WTC11 (cell line): ENCODE results near the gene RETN. TPM values are rescaled to one million over a fixed set of nuclear protein-coding genes. Genes with fewer than 3 reads are reported as not detected.

Experiments
- ATAC-seq: fragments of 200-7000 bp; cut with Tn5 transposase; 2 replicates; pipeline ENCODE4 v1.10.0; 2021; ENCODE audit warnings: mild to moderate bottlenecking, moderate library complexity
- CTCF ChIA-PET: fragments of 300-600 bp; sonication (Branson Sonifier 250); formaldehyde crosslinking; loops from one replicate; lab custom pipeline; 2021; ENCODE audit warnings: antibody characterized with exemption; lab: Charles Lee
- POLR2A ChIA-PET: fragments of 350-600 bp; sonication (Branson Sonifier 250); formaldehyde crosslinking; loops from one replicate; lab custom pipeline; 2021; ENCODE audit warnings: antibody characterized with exemption; lab: Charles Lee
- DNase-seq: peaks from one replicate; pipeline ENCODE4 v3.0.0; 2021; ENCODE audit warnings: low spot score
- H3K27ac Mint-ChIP-seq: 2 replicates; pipeline ENCODE4 v1.8.0; 2021; ENCODE audit warnings: mixed read lengths
- H3K27me3 Mint-ChIP-seq: 2 replicates; pipeline ENCODE4 v1.8.0; 2021; ENCODE audit warnings: low read depth, mild to moderate bottlenecking, moderate library complexity, mixed read lengths
- H3K36me3 Mint-ChIP-seq: 2 replicates; pipeline ENCODE4 v1.8.0; 2021; ENCODE audit warnings: mixed read lengths
- H3K4me1 Mint-ChIP-seq: 2 replicates; pipeline ENCODE4 v1.8.0; 2022; ENCODE audit warnings: mixed read lengths
- H3K4me3 Mint-ChIP-seq: 2 replicates; pipeline ENCODE4 v1.8.0; 2021; ENCODE audit warnings: mild to moderate bottlenecking, moderate library complexity, mixed read lengths
- H3K9me3 Mint-ChIP-seq: 2 replicates; pipeline ENCODE4 v1.8.0; 2021; ENCODE audit warnings: mixed read lengths
- IRF2 ChIP-seq: sonication (generic); formaldehyde crosslinking; IDR thresholded peaks from 2 replicates; pipeline ENCODE4 v1.8.0; 2022; ENCODE audit warnings: low read depth, missing genetic modification reagents, borderline replicate concordance
- OVOL2 ChIP-seq: fragments of 250-450 bp; sonication (Bioruptor Pico); IDR thresholded peaks from 2 replicates; pipeline ENCODE4 v1.9.0; 2021; ENCODE audit warnings: mild to moderate bottlenecking, borderline replicate concordance
- SP1 ChIP-seq: sonication (generic); formaldehyde crosslinking; conservative IDR thresholded peaks from 2 replicates; pipeline ENCODE4 v1.8.1; 2022; ENCODE audit warnings: missing genetic modification reagents
- ZBTB21 ChIP-seq: sonication (generic); formaldehyde crosslinking; IDR thresholded peaks from 2 replicates; pipeline ENCODE4 v1.8.1; 2023; ENCODE audit warnings: mild to moderate bottlenecking, missing genetic modification reagents, borderline replicate concordance
- ZNF138 ChIP-seq: sonication (generic); formaldehyde crosslinking; conservative IDR thresholded peaks from 2 replicates; pipeline ENCODE4 v1.8.1; 2022; ENCODE audit warnings: mild to moderate bottlenecking, moderate library complexity, missing genetic modification reagents
- ZNF416 ChIP-seq: fragments of 250-450 bp; sonication (Bioruptor Pico); IDR thresholded peaks from 2 replicates; pipeline ENCODE4 v1.9.0; 2021; ENCODE audit warnings: mild to moderate bottlenecking, inconsistent platforms
- ZNF423 ChIP-seq: fragments of 250-450 bp; sonication (Bioruptor Pico); IDR thresholded peaks from 2 replicates; pipeline ENCODE4 v2.1.2; 2022; ENCODE audit warnings: mild to moderate bottlenecking, moderate library complexity
- total RNA-seq: library from RNA; stranded (reverse); gene quantifications from 3 replicates; pipeline ENCODE4 v1.2.3, GENCODE V29; 2021
- TF ChIP-seq, protein P1 (sequence below): sonication (generic); formaldehyde crosslinking; IDR thresholded peaks from 2 replicates; pipeline ENCODE4 v1.8.0; 2023; ENCODE audit warnings: missing genetic modification reagents, mild to moderate bottlenecking, borderline replicate concordance
- TF ChIP-seq, protein P2 (sequence below): sonication (generic); formaldehyde crosslinking; IDR thresholded peaks from 2 replicates; pipeline ENCODE4 v1.8.0; 2023; ENCODE audit warnings: missing genetic modification reagents
- TF ChIP-seq, protein P3 (sequence below): sonication (generic); formaldehyde crosslinking; conservative IDR thresholded peaks from 2 replicates; pipeline ENCODE4 v1.8.1; 2022; ENCODE audit warnings: mild to moderate bottlenecking, missing genetic modification reagents
- TF ChIP-seq, protein P4 (sequence below): sonication (generic); formaldehyde crosslinking; IDR thresholded peaks from 2 replicates; pipeline ENCODE4 v1.8.1; 2023; ENCODE audit warnings: mild to moderate bottlenecking, missing genetic modification reagents, moderate library complexity
- TF ChIP-seq, protein P5 (sequence below): sonication (generic); formaldehyde crosslinking; IDR thresholded peaks from 2 replicates; pipeline ENCODE4 v1.8.1; 2023; ENCODE audit warnings: mild to moderate bottlenecking, missing genetic modification reagents

RETN gene
- total RNA-seq, 1 experiment from 2014 or later, result not detected

DNA sequence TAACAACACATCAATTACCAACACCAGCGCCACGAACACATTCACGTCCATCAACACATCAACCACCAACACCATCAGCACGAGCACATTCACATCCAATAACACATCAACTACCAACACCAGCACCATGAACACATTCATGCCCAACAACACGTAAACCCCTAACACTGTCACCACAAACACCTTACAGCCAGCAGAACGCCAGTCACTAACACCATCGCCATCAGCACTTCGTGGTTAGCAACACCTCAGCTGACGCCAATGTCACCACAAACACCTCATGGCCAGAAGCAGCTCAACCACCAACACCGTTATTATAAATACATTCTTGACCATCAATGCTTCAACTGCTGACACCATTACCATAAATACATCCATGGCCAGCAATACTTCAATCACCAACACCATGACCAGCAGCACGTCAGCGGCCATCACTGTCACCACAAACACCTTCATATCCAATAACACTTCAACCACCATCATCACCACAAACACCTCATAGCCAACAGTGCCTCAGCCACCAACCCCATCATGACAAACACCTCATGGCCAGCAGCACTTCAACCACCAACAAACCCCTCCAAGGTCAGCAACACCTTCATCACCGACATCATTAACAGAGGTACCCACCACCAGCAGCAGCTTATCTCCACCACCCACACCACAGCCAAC, 23.7 kb downstream of the RETN start:
- TF ChIP-seq, protein P1, sequence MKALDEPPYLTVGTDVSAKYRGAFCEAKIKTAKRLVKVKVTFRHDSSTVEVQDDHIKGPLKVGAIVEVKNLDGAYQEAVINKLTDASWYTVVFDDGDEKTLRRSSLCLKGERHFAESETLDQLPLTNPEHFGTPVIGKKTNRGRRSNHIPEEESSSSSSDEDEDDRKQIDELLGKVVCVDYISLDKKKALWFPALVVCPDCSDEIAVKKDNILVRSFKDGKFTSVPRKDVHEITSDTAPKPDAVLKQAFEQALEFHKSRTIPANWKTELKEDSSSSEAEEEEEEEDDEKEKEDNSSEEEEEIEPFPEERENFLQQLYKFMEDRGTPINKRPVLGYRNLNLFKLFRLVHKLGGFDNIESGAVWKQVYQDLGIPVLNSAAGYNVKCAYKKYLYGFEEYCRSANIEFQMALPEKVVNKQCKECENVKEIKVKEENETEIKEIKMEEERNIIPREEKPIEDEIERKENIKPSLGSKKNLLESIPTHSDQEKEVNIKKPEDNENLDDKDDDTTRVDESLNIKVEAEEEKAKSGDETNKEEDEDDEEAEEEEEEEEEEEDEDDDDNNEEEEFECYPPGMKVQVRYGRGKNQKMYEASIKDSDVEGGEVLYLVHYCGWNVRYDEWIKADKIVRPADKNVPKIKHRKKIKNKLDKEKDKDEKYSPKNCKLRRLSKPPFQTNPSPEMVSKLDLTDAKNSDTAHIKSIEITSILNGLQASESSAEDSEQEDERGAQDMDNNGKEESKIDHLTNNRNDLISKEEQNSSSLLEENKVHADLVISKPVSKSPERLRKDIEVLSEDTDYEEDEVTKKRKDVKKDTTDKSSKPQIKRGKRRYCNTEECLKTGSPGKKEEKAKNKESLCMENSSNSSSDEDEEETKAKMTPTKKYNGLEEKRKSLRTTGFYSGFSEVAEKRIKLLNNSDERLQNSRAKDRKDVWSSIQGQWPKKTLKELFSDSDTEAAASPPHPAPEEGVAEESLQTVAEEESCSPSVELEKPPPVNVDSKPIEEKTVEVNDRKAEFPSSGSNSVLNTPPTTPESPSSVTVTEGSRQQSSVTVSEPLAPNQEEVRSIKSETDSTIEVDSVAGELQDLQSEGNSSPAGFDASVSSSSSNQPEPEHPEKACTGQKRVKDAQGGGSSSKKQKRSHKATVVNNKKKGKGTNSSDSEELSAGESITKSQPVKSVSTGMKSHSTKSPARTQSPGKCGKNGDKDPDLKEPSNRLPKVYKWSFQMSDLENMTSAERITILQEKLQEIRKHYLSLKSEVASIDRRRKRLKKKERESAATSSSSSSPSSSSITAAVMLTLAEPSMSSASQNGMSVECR (CRISPR knock-in tag), result no peak
- no peak for TF ChIP-seq ZNF138 (CRISPR knock-in tag)
- TF ChIP-seq, protein P2, sequence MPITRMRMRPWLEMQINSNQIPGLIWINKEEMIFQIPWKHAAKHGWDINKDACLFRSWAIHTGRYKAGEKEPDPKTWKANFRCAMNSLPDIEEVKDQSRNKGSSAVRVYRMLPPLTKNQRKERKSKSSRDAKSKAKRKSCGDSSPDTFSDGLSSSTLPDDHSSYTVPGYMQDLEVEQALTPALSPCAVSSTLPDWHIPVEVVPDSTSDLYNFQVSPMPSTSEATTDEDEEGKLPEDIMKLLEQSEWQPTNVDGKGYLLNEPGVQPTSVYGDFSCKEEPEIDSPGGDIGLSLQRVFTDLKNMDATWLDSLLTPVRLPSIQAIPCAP (CRISPR knock-in tag), result no peak

DNA sequence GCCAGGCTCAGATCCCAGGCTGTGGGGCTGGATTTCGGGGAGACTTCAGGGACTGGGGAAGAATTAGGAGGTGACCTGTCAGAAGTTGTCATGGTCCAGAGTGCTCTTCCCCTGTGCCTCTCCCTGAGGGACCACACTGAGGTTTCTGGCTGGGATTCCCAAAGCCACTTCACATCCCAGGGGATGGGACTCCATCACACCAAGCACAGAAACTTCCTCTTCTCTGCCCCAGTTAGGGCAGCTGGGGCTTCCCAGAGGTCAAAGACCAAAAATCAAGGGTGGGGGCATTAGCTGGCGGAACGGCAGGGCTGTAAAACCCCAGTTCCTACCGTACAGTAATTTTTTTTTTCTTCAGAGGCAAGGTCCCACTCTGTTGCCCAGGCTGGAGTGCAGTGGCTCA, 25.6 kb downstream of the RETN start:
- Mint-ChIP-seq H3K4me3 (no peak overlapping the region), H3K9me3 (no peaks in the 10 kb centered on the region), H3K27ac (no peak overlapping the region), H3K4me1 (peaks cover 23% of the 10 kb centered on the region), H3K36me3 (no peaks in the 10 kb centered on the region), H3K27me3 (peaks cover 19% of the 10 kb centered on the region)
- ATAC-seq (no peak), DNase-seq (no peak)
- ChIA-PET CTCF (no interaction called here), POLR2A (interaction anchor here (0.7 kb wide), 1 partner anchor 12 kb away, joined by 5 read pairs; no protein-coding TSS in a partner anchor)
- TF ChIP-seq, protein P3, sequence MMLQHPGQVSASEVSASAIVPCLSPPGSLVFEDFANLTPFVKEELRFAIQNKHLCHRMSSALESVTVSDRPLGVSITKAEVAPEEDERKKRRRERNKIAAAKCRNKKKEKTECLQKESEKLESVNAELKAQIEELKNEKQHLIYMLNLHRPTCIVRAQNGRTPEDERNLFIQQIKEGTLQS (CRISPR knock-in tag), result no peak
- TF ChIP-seq OVOL2 (CRISPR knock-in tag) (no peak), SP1 (no peak), ZNF423 (CRISPR knock-in tag) (no peak), ZBTB21 (CRISPR knock-in tag) (no peak)

More for the DNA sequence above, 23.7 kb downstream of the RETN start:
- Mint-ChIP-seq H3K4me1 (peaks cover 7% of the 10 kb centered on the region), H3K27me3 (peaks cover 4% of the 10 kb centered on the region), H3K4me3 (no peak overlapping the region), H3K27ac (no peak overlapping the region), H3K36me3 (no peaks in the 10 kb centered on the region), H3K9me3 (no peaks in the 10 kb centered on the region)
- ATAC-seq (no peak), DNase-seq (no peak)
- ChIA-PET POLR2A (no interaction called here), CTCF (no interaction called here)

DNA sequence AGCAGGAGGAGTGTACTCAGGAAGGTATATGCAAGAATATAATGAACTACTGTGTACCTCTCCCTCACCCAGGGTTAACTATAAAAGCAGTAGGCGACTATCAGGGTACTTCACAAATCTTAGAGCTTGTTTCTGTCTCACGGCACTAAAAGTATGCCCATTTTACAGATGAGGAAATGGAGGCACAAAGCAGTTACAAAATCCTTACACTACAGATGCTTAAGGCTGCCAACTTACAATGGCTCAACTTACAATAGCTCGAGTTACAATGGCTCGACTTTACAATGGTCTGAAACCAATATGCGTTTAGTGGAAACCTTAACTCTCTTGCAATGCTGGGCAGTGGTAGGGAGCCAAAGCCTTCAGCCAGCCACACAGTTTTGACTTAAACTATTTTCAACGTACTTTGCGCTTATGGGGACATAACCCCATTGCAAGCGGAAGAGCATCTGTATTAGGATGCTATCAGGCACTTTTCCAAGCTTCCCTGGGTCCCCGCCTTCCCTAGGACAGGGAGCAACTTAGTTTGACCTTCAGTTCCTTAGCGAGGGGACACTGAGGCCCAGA, 29.0 kb downstream of the RETN start:
- no peaks in the 10 kb centered on the region for H3K36me3 Mint-ChIP-seq
- CTCF ChIA-PET, result interaction anchor here (1.2 to 5.0 kb wide), 4 partner anchors 17 to 155 kb away, joined by 5 to 40 read pairs (median 9); partner anchors contain the start of gene TRAPPC5
- TF ChIP-seq, protein P4, sequence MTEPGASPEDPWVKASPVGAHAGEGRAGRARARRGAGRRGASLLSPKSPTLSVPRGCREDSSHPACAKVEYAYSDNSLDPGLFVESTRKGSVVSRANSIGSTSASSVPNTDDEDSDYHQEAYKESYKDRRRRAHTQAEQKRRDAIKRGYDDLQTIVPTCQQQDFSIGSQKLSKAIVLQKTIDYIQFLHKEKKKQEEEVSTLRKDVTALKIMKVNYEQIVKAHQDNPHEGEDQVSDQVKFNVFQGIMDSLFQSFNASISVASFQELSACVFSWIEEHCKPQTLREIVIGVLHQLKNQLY, result no peak
- TF ChIP-seq, protein P5, sequence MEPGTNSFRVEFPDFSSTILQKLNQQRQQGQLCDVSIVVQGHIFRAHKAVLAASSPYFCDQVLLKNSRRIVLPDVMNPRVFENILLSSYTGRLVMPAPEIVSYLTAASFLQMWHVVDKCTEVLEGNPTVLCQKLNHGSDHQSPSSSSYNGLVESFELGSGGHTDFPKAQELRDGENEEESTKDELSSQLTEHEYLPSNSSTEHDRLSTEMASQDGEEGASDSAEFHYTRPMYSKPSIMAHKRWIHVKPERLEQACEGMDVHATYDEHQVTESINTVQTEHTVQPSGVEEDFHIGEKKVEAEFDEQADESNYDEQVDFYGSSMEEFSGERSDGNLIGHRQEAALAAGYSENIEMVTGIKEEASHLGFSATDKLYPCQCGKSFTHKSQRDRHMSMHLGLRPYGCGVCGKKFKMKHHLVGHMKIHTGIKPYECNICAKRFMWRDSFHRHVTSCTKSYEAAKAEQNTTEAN (CRISPR knock-in tag), result no peak
- TF ChIP-seq ZNF416 (no peak), IRF2 (CRISPR knock-in tag) (no peak)
- TF ChIP-seq, protein P2 (CRISPR knock-in tag), result no peak
- TF ChIP-seq, all 79 proteins: peak for 0
- peak overlapping the region; percentile 45; the same call in 1 of the 2 replicates for H3K4me3 Mint-ChIP-seq
- H3K27me3 Mint-ChIP-seq, result peaks cover 21% of the 10 kb centered on the region
- H3K4me1 Mint-ChIP-seq, result peaks cover 23% of the 10 kb centered on the region
- H3K9me3 Mint-ChIP-seq, result no peaks in the 10 kb centered on the region
- H3K27ac Mint-ChIP-seq, result no peak overlapping the region
- DNase-seq (no peak), ATAC-seq (no peak)
- POLR2A ChIA-PET, result no interaction called here
